Measurements from ENCODE around the gene CCP110. TPM values are rescaled to one million over a fixed set of nuclear protein-coding genes. Genes with fewer than 3 reads are reported as not detected.
A peak's percentile ranks its signal among the peaks of the same experiment; 100 is the strongest.

CCP110 gene
- total RNA-seq, 1 experiment from 2014 or later, result 42.1 TPM

DNA sequence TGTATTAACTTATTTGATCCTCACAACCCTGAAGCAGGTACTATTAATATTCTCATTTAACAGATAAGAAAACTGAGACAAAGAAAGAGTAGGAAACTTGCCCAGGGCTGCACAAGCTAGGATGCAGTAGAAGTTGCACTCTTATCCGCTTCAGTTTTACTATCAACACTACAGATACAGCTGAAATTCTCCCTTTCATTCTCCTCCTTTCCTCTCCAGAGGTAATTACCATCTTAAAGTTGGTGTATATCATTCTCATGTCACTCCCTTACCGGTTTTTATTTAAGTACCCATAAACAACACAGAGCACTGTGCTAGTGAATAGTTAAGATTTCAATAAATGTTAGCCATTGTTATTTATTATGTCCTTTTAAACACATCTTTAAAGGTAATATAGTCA lies 5.4 kb upstream of the CCP110 start:
- ChIA-PET POLR2A (ENCODE audit: low non-redundant PET) (no interaction called here), CTCF (no interaction called here)
- Histone ChIP-seq H3K36me3 (ENCODE audit: insufficient read depth, low read length, poor library complexity, severe bottlenecking) (peaks cover 18% of the 10 kb centered on the region), H3K4me1 (ENCODE audit: insufficient read depth, low read length, poor library complexity, severe bottlenecking) (peaks cover 18% of the 10 kb centered on the region), H3K4me3 (ENCODE audit: low read depth, low read length, poor library complexity, severe bottlenecking) (no peak overlapping the region), H3K9me3 (ENCODE audit: low read depth, low read length, poor library complexity, severe bottlenecking) (no peaks in the 10 kb centered on the region), H3K27me3 (replicated peaks; ENCODE audit: insufficient read depth, low read depth, low read length, poor library complexity) (no peaks in the 10 kb centered on the region), H3K27ac (ENCODE audit: low read depth, low read length, poor library complexity, severe bottlenecking) (no peak overlapping the region)
- intact Hi-C loops (cut with micrococcal nuclease; ENCODE audit: unreplicated experiment), result no loop called here
- no peak for DNase-seq (ENCODE audit: low spot score)
- TF ChIP-seq, protein P1, sequence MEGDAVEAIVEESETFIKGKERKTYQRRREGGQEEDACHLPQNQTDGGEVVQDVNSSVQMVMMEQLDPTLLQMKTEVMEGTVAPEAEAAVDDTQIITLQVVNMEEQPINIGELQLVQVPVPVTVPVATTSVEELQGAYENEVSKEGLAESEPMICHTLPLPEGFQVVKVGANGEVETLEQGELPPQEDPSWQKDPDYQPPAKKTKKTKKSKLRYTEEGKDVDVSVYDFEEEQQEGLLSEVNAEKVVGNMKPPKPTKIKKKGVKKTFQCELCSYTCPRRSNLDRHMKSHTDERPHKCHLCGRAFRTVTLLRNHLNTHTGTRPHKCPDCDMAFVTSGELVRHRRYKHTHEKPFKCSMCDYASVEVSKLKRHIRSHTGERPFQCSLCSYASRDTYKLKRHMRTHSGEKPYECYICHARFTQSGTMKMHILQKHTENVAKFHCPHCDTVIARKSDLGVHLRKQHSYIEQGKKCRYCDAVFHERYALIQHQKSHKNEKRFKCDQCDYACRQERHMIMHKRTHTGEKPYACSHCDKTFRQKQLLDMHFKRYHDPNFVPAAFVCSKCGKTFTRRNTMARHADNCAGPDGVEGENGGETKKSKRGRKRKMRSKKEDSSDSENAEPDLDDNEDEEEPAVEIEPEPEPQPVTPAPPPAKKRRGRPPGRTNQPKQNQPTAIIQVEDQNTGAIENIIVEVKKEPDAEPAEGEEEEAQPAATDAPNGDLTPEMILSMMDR (conservative IDR thresholded peaks at IDR 0.05; ENCODE audit: low read depth, low read length), result no peak
- TF ChIP-seq EZH2 (IDR thresholded peaks at IDR 0.05; ENCODE audit: borderline replicate concordance, low read depth, low read length, poor library complexity, severe bottlenecking), result no peak
- no TSS peak for BruUV-seq (replicated peaks)

DNA sequence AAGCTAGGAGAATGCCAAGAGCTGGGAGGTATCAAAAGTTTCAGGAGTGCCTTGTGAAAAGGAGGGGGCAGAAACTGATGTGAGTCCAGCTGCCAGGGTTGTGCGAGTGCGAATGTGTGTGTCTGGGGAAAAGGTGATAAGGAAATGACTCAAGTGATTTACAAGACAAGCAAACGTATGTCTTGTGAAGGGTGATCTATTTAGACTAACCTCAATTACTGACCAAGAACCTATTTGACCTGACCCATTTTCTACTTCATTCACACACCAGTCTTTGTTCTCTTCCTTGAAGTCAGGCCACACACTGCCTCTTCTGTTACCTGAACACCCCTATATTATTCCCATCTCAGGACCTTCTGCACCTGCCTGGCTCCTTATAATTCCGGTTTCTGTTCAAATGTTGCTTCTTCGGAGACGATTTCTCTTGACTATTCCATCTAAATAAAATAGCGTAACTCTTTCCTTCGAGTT lies 2.8 kb upstream of the CCP110 start:
- ChIA-PET POLR2A (ENCODE audit: low non-redundant PET) (no interaction called here), CTCF (no interaction called here)
- Histone ChIP-seq H3K4me3 (ENCODE audit: low read depth, low read length, poor library complexity, severe bottlenecking) (peak overlapping the region; percentile 75), H3K27ac (ENCODE audit: low read depth, low read length, poor library complexity, severe bottlenecking) (peak overlapping the region; percentile 76), H3K9me3 (ENCODE audit: low read depth, low read length, poor library complexity, severe bottlenecking) (no peaks in the 10 kb centered on the region), H3K36me3 (ENCODE audit: insufficient read depth, low read length, poor library complexity, severe bottlenecking) (peaks cover 11% of the 10 kb centered on the region), H3K27me3 (replicated peaks; ENCODE audit: insufficient read depth, low read depth, low read length, poor library complexity) (no peaks in the 10 kb centered on the region), H3K4me1 (ENCODE audit: insufficient read depth, low read length, poor library complexity, severe bottlenecking) (peaks cover 26% of the 10 kb centered on the region)
- TF ChIP-seq EZH2 (IDR thresholded peaks at IDR 0.05; ENCODE audit: borderline replicate concordance, low read depth, low read length, poor library complexity, severe bottlenecking), result no peak
- TF ChIP-seq, protein P1 (conservative IDR thresholded peaks at IDR 0.05; ENCODE audit: low read depth, low read length), result no peak
- intact Hi-C loops (cut with micrococcal nuclease; ENCODE audit: unreplicated experiment), result loop anchor here (10.0 kb wide), 1 partner anchor 726 kb away; the partner anchor contains the start of gene RPS15A
- BruUV-seq (replicated peaks), result TSS peak; percentile 57
- DNase-seq (ENCODE audit: low spot score), result no peak

DNA sequence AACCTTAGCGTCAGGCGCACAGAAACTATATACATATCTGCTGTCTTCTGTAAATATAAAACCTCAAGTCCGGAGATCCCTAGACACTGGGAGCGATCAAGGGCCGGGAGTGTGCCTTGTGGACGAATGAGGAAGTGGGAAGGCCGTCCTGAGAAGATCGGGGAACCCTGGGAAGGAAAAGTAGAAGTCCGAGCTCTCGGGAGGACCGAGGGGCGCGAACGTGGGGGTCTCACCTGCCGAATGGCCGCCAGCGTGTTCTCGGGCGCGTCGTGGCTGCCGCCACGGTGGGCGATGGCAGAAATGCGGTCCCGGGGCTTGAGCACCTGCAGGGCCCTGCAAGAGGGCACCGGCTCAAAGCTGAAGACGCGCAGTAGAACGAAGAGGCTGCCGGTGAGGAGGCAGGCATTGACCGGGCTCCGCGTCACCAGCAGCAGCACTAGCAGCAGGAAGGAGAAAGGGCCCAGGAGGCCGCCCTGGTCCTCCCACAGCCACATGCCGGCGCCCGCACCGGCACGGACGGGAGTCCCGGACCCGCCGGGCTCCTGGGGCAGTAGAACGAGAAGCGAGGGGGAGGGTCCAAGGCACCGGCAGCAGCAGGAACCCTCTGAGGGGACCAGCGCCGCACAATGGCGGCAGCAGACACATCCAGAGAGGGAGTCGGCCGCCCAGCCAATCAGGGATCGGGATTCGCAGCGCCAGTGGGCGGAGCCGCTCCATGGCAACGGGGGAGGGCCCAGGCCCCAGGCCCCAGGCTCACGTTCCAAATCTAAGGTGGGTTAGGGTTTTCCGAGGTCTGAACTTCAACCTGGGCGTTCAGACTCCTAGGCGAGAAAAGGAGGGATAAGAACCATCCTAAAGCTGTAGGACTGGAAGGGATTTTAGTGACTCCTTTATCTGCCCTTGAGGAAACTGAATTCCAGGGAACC lies 2.0 kb upstream of the CCP110 start, which contains the start of gene GDE1:
TSS of gene GDE1 (minus strand) at position 628 of the 926 bp plus-strand sequence. CDS start at position 494, 134 bp downstream.
- TF ChIP-seq, protein P1 (conservative IDR thresholded peaks at IDR 0.05; ENCODE audit: low read depth, low read length), result peak; percentile 55; the same call in 1 of the 2 replicates
- no peak for TF ChIP-seq EZH2 (IDR thresholded peaks at IDR 0.05; ENCODE audit: borderline replicate concordance, low read depth, low read length, poor library complexity, severe bottlenecking)
- ChIA-PET CTCF (no interaction called here), POLR2A (ENCODE audit: low non-redundant PET) (no interaction called here)
- Histone ChIP-seq H3K4me3 (ENCODE audit: low read depth, low read length, poor library complexity, severe bottlenecking) (peak within 1 kb of the TSS; percentile 75), H3K27me3 (replicated peaks; ENCODE audit: insufficient read depth, low read depth, low read length, poor library complexity) (no peaks in the 10 kb centered on the region), H3K36me3 (ENCODE audit: insufficient read depth, low read length, poor library complexity, severe bottlenecking) (peaks cover 6% of the 10 kb centered on the region), H3K27ac (ENCODE audit: low read depth, low read length, poor library complexity, severe bottlenecking) (peak within 1 kb of the TSS; percentile 76), H3K4me1 (ENCODE audit: insufficient read depth, low read length, poor library complexity, severe bottlenecking) (peaks cover 35% of the 10 kb centered on the region), H3K9me3 (ENCODE audit: low read depth, low read length, poor library complexity, severe bottlenecking) (no peaks in the 10 kb centered on the region)
- no TSS peak for BruUV-seq (replicated peaks)
- DNase-seq (ENCODE audit: low spot score), result peak; percentile 95
- intact Hi-C loops (cut with micrococcal nuclease; ENCODE audit: unreplicated experiment), result loop anchor here (10.0 kb wide), 1 partner anchor 727 kb away; the partner anchor contains the start of gene RPS15A
